Stimulated activated CD8-positive, alpha-beta memory T cell treated with anti-CD3 and anti-CD28 coated beads, Interleukin-15, amount 100 ng/mL, for 24 hours (primary cell): Measurements from ENCODE around the gene PFDN4.
"Not testable (repeated sequence)": the region's sequence is repeated elsewhere in the genome, so short reads cannot be mapped to it uniquely, and the experiment has no call there.

Experiments
- DNase-seq: peaks from one replicate; pipeline ENCODE4 v3.0.0-alpha.2; 2020; ENCODE audit warnings: low read depth

PFDN4 gene

DNA sequence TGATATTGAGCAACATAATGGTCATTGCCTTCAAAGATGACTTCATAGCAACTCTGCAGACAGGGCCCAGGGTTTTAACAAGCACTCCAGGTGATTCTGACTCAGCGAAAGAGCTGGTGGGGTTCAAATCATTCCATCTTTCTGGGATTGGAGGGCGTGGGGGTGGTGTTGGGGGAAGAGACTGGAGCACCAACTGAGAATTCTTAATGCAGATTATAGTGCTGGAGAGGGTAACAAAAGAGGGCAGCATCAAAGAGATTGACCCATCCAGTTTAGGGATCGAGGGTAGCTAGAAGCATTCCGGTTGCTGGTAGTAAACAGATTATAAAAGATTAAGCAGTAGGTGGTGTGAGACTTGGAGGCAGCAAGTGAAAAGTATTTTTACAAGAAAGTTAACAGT is 15.9 kb downstream of the PFDN4 start:
- DNase-seq, result no peak

- DNase-seq, result not testable (repeated sequence)
These were observed 16.8 kb downstream of the PFDN4 start for GRCh38 chr20:54224642-54225041.

DNA sequence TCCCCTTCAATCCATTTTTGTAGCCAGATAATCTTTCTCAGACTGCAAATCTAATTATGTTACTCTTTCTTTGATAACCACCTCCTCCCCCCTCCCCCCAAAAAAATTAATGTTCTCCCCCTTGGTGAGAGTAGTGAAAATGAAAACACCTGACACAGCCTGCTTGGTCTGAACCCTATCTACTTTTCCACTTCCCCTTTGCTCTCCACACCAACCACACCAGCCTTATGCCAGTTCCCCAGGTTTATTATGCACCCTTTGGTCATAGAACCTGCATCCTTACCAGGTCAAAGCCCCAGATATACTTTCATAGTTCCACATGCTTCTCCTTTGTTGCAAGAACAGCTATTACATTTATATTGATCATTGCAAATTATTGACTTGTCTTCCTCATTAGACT is 19.4 kb downstream of the PFDN4 start:
- no peak for DNase-seq

DNA sequence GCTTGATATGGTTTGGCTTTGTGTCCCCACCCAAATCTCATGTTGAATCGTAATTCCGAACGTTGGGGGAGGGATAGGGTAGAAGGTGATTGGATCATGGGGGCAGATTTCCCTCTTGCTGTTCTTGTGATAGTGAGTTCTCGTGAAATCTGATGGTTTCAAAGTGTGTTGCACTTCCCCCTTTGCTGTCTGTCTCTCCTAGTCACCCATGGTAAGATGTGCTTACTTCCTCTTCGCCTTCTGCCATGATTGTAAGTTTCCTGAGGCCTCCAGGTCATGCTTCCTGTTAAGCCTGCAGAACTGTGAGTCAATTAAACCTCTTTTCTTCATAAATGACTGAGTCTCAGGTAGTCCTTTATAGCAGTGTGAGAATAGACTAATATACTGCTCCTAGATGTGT is 19.9 kb downstream of the PFDN4 start:
- DNase-seq, result no peak

DNA sequence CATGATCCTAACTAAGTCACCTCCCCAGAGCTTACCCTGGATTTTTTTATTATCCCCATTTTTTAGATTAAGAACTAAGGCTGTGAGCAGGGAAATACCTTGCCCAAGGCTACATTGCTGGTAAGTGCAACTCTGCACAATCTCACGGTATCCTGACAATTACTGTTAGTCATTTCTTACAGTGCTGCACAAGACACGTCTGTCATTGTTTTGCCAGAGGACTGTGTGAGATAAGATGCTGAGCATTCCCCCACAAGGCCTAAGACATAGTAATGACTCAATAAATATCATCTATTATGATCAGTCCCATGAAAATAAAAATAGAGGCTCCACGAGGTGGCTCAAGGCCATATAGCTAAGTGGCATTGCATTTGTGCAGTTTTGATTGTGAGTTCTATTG is 21.0 kb downstream of the PFDN4 start:
- no peak for DNase-seq

- DNase-seq, result no peak
These were observed 21.8 kb downstream of the PFDN4 start for GRCh38 chr20:54229566-54230160.

GRCh38 chr20:54231036-54231435 is 23.1 kb downstream of the PFDN4 start:
- DNase-seq, result no peak

GRCh38 chr20:54234991-54235390 is 27.1 kb downstream of the PFDN4 start:
- DNase-seq, result no peak

GRCh38 chr20:54237116-54237943 is 29.4 kb downstream of the PFDN4 start:
- no peak for DNase-seq

- DNase-seq, result no peak
These were observed 36.2 kb downstream of the PFDN4 start for GRCh38 chr20:54244113-54244512.

- not testable (repeated sequence) for DNase-seq
These were observed 40.8 kb downstream of the PFDN4 start for GRCh38 chr20:54248705-54249104.

DNA sequence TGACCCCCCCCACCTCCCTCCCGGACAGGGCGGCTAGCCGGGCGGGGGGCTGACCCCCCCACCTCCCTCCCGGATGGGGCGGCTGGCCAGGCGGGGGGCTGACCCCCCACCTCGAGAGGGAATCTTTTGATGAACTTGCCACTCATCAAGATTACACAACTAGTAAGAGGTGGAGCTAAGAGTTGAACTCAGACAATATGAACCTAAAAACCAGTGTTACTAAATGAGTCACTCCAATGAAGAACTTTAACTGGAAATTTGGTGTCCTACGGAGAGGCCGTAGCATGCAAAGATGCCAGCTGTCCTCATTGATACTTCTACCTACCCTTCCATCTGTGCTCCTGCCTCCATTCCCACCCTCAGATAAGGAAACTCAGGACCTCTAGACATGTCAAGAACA is 42.8 kb downstream of the PFDN4 start:
- no peak for DNase-seq

DNA sequence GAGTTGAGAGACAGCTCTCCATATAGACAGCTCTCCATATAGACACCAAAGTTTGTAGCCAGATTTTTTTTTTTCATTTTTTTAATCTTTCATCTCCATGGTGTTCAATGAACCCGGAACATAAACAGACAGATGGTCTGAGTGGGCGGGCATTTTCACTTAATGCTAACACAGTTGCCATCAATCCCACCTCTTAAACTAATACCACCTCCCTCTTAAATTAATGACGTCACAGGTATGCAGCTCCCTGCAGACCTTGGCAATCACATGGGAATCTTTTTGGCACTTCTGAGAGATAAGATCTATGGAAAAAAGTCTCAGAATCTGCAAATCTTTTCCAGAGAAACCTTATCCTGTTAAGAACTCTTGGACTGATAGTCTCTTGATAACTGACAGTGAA is 43.2 kb downstream of the PFDN4 start:
- no peak for DNase-seq

GRCh38 chr20:54254596-54254995 is 46.7 kb downstream of the PFDN4 start:
- no peak for DNase-seq

- no peak for DNase-seq
These were observed 47.3 kb downstream of the PFDN4 start for GRCh38 chr20:54255157-54255556.

DNA sequence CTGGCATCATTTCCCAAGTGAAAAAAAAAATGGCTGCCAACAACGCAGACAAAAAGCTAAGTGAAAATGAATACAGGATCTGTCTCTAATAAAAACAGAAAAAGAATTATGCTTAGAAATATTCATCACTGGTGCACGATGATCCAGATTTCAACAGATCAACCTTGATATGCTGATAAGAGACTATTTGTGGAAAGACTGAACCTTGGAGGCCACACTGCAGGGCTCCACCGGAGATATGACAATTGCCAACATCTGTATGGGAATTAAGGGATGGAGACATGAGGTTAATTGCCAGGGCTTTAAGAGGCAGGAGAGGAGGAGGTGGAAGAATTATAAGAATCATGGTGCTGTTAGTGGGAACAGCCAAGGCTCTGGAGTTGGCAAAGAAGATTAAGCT is 48.3 kb downstream of the PFDN4 start:
- DNase-seq, result no peak

- DNase-seq, result no peak
These were observed 49.4 kb downstream of the PFDN4 start for GRCh38 chr20:54257071-54257816.

DNA sequence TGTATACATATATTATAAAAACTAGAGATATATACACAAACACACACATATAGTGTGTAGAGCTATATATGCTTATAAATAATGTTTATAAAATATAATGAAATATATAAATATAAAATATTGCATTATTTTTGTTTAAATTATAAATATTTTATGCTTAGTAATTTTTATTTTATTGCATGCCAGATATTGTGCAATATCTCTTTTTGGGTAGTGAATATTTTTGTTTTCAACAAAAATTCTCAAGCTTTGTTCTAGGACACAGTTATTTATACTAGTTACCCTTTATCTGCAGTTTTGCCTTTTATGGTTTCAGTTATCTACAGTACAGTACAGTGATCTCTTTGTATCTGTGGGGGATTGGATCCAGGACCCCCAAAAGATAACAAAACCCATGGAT is 52.2 kb downstream of the PFDN4 start:
- DNase-seq, result no peak

DNA sequence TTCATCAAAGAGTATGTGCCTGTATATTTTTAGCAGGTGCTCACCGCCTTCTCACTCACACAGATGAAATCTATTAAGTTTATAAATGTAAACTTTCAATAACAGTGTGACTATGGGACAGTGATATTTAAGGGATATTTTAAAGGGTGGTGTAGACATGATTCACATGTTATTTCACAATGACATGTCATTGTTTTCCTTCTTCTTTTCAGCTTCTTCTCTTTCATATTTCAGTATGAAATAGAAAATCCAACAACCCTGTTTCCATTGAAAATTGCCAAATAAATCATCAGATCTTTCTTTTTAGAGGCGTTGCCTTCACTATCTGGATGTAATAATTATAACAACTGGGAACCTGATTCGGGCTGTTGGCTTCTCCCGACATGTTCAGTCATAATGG is 54.8 kb downstream of the PFDN4 start:
- DNase-seq, result no peak

GRCh38 chr20:54263116-54263690 is 55.3 kb downstream of the PFDN4 start:
- DNase-seq, result no peak

GRCh38 chr20:54265791-54266190 is 57.9 kb downstream of the PFDN4 start:
- not testable (repeated sequence) for DNase-seq

GRCh38 chr20:54266844-54267243 is 59.0 kb downstream of the PFDN4 start:
- DNase-seq, result no peak
